Esophagus muscularis mucosa (tissue), 4 donors: ENCODE measurements around the gene SPOP. TPM values are rescaled to one million over a fixed set of nuclear protein-coding genes. Genes with fewer than 3 reads are reported as not detected.

ENCODE experiments used
- DNase-seq: peaks from one replicate; pipeline ENCODE4 v3.0.0-alpha.2; 2017; ENCODE audit errors: extremely low spot score
- H3K27ac ChIP-seq, 4 donors: fragments of 200-600 bp; sonication (generic); replicated peaks in 1 of 4; 1 replicate in 3 of 4; 2 replicates in 1 of 4; pipeline ENCODE4 v1.5.1; 2016 to 2019; ENCODE audit warnings: mild to moderate bottlenecking in 1 of 4
- H3K27me3 ChIP-seq, 4 donors: fragments of 200-600 bp; sonication (generic); one replicate each; pipeline versions ENCODE4 v1.5.1 to v1.6.0; 2016 to 2019
- H3K36me3 ChIP-seq, 4 donors: fragments of 200-600 bp; sonication (generic); one replicate each; pipeline ENCODE4 v1.5.1; 2016 to 2019
- H3K4me1 ChIP-seq, 4 donors: fragments of 200-600 bp; sonication (generic); one replicate each; pipeline ENCODE4 v1.5.1; 2016 to 2019
- H3K4me3 ChIP-seq, 4 donors: fragments of 200-600 bp; sonication (generic); 1 replicate in 2 of 4; 2 replicates in 2 of 4; pipeline ENCODE4 v1.5.1; 2016 to 2019; ENCODE audit warnings: mild to moderate bottlenecking in 4 of 4, moderate library complexity in 1 of 4
- H3K9me3 ChIP-seq, 4 donors: fragments of 200-600 bp; sonication (generic); 1 replicate in 3 of 4; 2 replicates in 1 of 4; pipeline ENCODE4 v1.5.1; 2016 to 2019
- EP300 ChIP-seq: sonication (generic); formaldehyde crosslinking; IDR thresholded peaks from one replicate; pipeline ENCODE4 v1.6.1; 2017; ENCODE audit warnings: antibody characterized with exemption
- POLR2A ChIP-seq: fragments of 450-650 bp; IDR thresholded peaks from one replicate; pipeline ENCODE4 v1.6.1; 2017; ENCODE audit warnings: antibody characterized with exemption, moderate library complexity, mild to moderate bottlenecking, low read depth
- POLR2AphosphoS5 ChIP-seq, 2 donors: sonication (generic); formaldehyde crosslinking; IDR thresholded peaks; one replicate each; pipeline ENCODE4 v1.6.1; 2017; ENCODE audit warnings: antibody characterized with exemption in 2 of 2
- WGBS: methylation state at CpG from one replicate; pipeline ENCODE4 v1.1.5; 2018; 5-methylcytosine and 5-hydroxymethylcytosine counted together
- intact Hi-C: fragments of 100-400 bp; cut with DNase I; formaldehyde crosslinking; loops from one replicate; pipeline ENCODE4 v1.15.1; 2023
- total RNA-seq, 4 donors: library from RNA; depleted of rRNA; stranded (reverse); fragments of >200 nt; gene quantifications; one replicate each; pipeline versions ENCODE4 v1.1.0 to v1.2.1, GENCODE V29; 2016
- TF ChIP-seq, protein P1 (sequence below), 3 experiments: fragments of 200-600 bp in 2 of 3; fragments of 450-650 bp in 1 of 3; sonication (generic) in 2 of 3; IDR thresholded peaks; one replicate each; pipeline ENCODE4 v1.5.1; 2017 to 2019; ENCODE audit warnings: antibody characterized with exemption in 3 of 3, mild to moderate bottlenecking in 2 of 3, moderate library complexity in 1 of 3

The SPOP gene
- total RNA-seq, 4 donors from 2014 or later: 156 to 304 (median 185) TPM

DNA sequence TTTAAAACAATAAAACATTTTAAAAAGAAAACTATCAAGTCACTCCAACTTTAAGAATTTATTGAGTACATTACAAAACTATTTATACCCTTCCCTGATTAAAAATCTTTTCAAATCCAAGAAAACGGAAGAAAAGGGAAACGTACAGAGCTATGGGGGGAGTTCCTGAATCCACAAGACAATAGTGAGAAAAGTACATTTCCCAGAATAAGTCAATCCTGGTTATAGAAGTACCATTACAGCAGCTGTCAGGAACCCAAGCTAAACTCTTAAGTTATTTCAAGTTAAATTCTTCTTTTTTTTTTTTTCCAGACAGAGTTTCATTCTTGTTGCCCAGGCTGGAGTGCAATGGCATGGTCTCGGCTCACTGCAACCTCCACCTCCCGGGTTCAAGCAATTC lies 45.7 kb downstream of the SPOP start:
- intact Hi-C loops: no loop called here
- TF ChIP-seq POLR2AphosphoS5 (IDR thresholded peaks at IDR 0.05): no peak
- no peak for TF ChIP-seq POLR2A
- no peak for TF ChIP-seq EP300
- TF ChIP-seq, protein P1, sequence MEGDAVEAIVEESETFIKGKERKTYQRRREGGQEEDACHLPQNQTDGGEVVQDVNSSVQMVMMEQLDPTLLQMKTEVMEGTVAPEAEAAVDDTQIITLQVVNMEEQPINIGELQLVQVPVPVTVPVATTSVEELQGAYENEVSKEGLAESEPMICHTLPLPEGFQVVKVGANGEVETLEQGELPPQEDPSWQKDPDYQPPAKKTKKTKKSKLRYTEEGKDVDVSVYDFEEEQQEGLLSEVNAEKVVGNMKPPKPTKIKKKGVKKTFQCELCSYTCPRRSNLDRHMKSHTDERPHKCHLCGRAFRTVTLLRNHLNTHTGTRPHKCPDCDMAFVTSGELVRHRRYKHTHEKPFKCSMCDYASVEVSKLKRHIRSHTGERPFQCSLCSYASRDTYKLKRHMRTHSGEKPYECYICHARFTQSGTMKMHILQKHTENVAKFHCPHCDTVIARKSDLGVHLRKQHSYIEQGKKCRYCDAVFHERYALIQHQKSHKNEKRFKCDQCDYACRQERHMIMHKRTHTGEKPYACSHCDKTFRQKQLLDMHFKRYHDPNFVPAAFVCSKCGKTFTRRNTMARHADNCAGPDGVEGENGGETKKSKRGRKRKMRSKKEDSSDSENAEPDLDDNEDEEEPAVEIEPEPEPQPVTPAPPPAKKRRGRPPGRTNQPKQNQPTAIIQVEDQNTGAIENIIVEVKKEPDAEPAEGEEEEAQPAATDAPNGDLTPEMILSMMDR (IDR thresholded peaks at IDR 0.05): no peak
- peak overlapping the region; percentile 50 to 93 (median 72) for H3K27ac ChIP-seq
- H3K36me3 ChIP-seq: peaks cover 0 to 5% (median 0%) of the 10 kb centered on the region in 4 donors
- WGBS: 58% methylated on average over 4 of the region's 4 CpGs
- no peak overlapping the region for H3K4me3 ChIP-seq
- H3K9me3 ChIP-seq: no peaks in the 10 kb centered on the region
- DNase-seq: no peak
- H3K27me3 ChIP-seq: no peaks in the 10 kb centered on the region
- H3K4me1 ChIP-seq: peaks cover 82 to 100% (median 98%) of the 10 kb centered on the region in 4 donors

- H3K27me3 ChIP-seq: no peaks in the 10 kb centered on the region
- no peaks in the 10 kb centered on the region for H3K9me3 ChIP-seq
- WGBS: 96% methylated on average over 1 of the region's 1 CpG
- TF ChIP-seq POLR2AphosphoS5 (IDR thresholded peaks at IDR 0.05): no peak
- TF ChIP-seq, protein P1 (IDR thresholded peaks at IDR 0.05): no peak
- no peak for TF ChIP-seq EP300
- TF ChIP-seq POLR2A: no peak
- peaks cover 84 to 100% (median 98%) of the 10 kb centered on the region in 4 donors for H3K4me1 ChIP-seq
- H3K4me3 ChIP-seq: no peak overlapping the region
- H3K36me3 ChIP-seq: peaks cover 0 to 5% (median under 1%) of the 10 kb centered on the region in 4 donors
- DNase-seq: no peak
- H3K27ac ChIP-seq: peak overlapping the region; percentile 50 to 93 (median 72)
- intact Hi-C loops: no loop called here
These were observed 46.4 kb downstream of the SPOP start for GRCh38 chr17:49631496-49631895.

DNA sequence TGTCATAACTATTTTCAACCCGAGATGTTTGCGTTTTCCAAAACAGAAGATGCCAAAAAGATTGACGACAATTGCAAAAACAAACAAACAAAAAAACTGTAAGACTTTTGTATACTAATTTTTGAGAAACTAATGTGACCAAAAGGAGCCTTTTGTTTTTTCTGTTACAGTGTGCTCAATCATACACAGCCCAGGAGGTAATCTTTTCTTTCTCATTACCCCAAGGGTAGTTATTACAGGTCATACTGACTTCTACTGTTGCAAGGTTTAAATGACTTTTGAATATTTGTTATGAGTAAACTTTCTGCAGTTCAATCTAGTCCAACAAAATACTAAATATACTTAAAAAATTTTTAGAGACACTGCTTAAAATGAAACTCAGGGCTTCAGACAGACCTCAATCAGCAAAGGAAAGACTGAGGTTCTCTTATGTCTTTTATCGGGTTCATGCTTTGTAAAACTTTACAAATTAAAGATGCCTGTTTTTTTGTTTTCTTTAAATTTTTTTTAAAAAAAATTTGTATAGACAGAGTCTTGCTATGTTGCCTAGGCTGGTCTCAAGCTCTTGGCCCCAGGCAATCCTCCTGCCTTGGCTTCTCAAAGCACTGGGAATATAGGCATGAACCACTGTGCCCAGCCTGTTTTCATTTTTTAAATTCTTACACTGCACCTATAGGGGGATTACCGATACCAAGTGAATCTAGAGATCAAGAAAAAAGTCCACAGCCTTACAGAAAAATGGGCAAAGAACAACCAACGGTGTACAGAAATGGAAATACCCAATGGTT lies 47.6 kb downstream of the SPOP start:
- TF ChIP-seq, protein P1 (IDR thresholded peaks at IDR 0.05): no peak
- no peak for TF ChIP-seq POLR2A
- TF ChIP-seq EP300: no peak
- no peak for TF ChIP-seq POLR2AphosphoS5 (IDR thresholded peaks at IDR 0.05)
- H3K36me3 ChIP-seq: peaks cover 0 to 5% (median 3%) of the 10 kb centered on the region in 4 donors
- DNase-seq: no peak
- H3K4me3 ChIP-seq: no peak overlapping the region
- no peaks in the 10 kb centered on the region for H3K9me3 ChIP-seq
- H3K27me3 ChIP-seq: no peaks in the 10 kb centered on the region
- H3K4me1 ChIP-seq: peaks cover 83 to 100% (median 99%) of the 10 kb centered on the region in 4 donors
- WGBS: 57% methylated on average over 6 of the region's 6 CpGs
- peak overlapping the region; percentile 51 to 58 (median 56) for H3K27ac ChIP-seq
- intact Hi-C loops: no loop called here

DNA sequence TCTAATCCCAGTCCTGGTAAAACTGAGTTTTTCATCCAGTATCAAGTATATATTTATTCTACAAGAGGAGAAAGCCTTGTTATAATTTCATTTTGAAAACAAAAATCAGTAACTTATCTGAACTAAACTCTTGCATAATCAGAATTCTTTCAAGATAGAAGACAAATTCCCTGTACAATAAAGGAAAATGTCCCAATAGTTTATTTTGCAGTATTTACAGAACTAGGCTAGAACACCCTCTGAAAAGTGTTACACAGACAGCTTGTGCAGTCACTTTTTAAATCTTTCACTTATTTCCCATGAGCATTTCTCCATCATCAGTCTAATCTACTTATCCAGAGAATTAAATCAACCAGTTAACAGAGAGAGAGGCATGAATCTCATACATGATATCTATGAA lies 48.5 kb downstream of the SPOP start:
- Histone ChIP-seq H3K9me3 (no peaks in the 10 kb centered on the region), H3K4me3 (no peak overlapping the region), H3K36me3 (peaks cover 0 to 5% (median 3%) of the 10 kb centered on the region in 4 donors), H3K27ac (peak overlapping the region; percentile 51 to 58 (median 56)), H3K27me3 (no peaks in the 10 kb centered on the region), H3K4me1 (peaks cover 85 to 100% (median 99%) of the 10 kb centered on the region in 4 donors)
- DNase-seq: no peak
- no peak for TF ChIP-seq POLR2A
- TF ChIP-seq, protein P1 (IDR thresholded peaks at IDR 0.05): no peak
- TF ChIP-seq POLR2AphosphoS5 (IDR thresholded peaks at IDR 0.05): no peak
- TF ChIP-seq EP300: no peak
- intact Hi-C loops: no loop called here
